Liver (tissue), 9 donors: Measurements from ENCODE around the gene STPG4. TPM values are rescaled to one million over a fixed set of nuclear protein-coding genes. Genes with fewer than 3 reads are reported as not detected.
"Not testable (repeated sequence)": the region's sequence is repeated elsewhere in the genome, so short reads cannot be mapped to it uniquely, and the experiment has no call there.

Experiments
- DNase-seq: peaks from one replicate; pipeline ENCODE4 v3.0.0-alpha.2; 2017; ENCODE audit warnings: low spot score
- H3K27ac ChIP-seq, 2 donors: one replicate each; pipeline ENCODE4 v1.7.0; 2013; ENCODE audit warnings: inconsistent platforms in 2 of 2, low read length in 2 of 2, control low read depth in 1 of 2, low read depth in 1 of 2, mild to moderate bottlenecking in 1 of 2
- H3K27me3 ChIP-seq, 4 donors: one replicate each; pipeline versions ENCODE4 v1.6.1 to v1.7.0; 2013; ENCODE audit warnings: low read length in 3 of 4, inconsistent platforms in 1 of 4, mild to moderate bottlenecking in 1 of 4, moderate library complexity in 1 of 4; ENCODE audit not compliant: control insufficient read depth in 4 of 4, insufficient read depth in 4 of 4
- H3K36me3 ChIP-seq, 4 donors: one replicate each; pipeline versions ENCODE4 v1.6.1 to v1.7.0; 2013; ENCODE audit warnings: low read length in 3 of 4, mild to moderate bottlenecking in 3 of 4, low read depth in 1 of 4, moderate library complexity in 1 of 4; ENCODE audit not compliant: control insufficient read depth in 4 of 4, insufficient read depth in 3 of 4
- H3K4me1 ChIP-seq, 4 donors: one replicate each; pipeline versions ENCODE4 v1.6.1 to v1.7.0; 2013; ENCODE audit warnings: low read length in 3 of 4, mild to moderate bottlenecking in 3 of 4, moderate library complexity in 1 of 4; ENCODE audit not compliant: control insufficient read depth in 4 of 4, insufficient read depth in 4 of 4
- H3K4me3 ChIP-seq, 3 donors: one replicate each; pipeline versions ENCODE4 v1.6.1 to v1.7.0; 2013; ENCODE audit warnings: low read length in 3 of 3, control low read depth in 1 of 3, low read depth in 1 of 3, mild to moderate bottlenecking in 1 of 3
- H3K9ac ChIP-seq, 2 donors: one replicate each; pipeline ENCODE4 v1.7.0; 2013; ENCODE audit warnings: low read length in 2 of 2, mild to moderate bottlenecking in 2 of 2, moderate library complexity in 2 of 2, control low read depth in 1 of 2, low read depth in 1 of 2
- H3K9me3 ChIP-seq, 4 donors: one replicate each; pipeline versions ENCODE4 v1.6.1 to v1.7.0; 2013; ENCODE audit warnings: low read length in 3 of 4; ENCODE audit not compliant: control insufficient read depth in 4 of 4
- ATF3 ChIP-seq: IDR thresholded peaks from 2 replicates; pipeline ENCODE4 v1.6.1; 2016; ENCODE audit warnings: antibody characterized with exemption
- CTCF ChIP-seq: fragments of 150-350 bp; IDR thresholded peaks from 2 replicates; pipeline ENCODE4 v1.5.1; 2017; ENCODE audit warnings: improper control_type of control experiment, low read depth, low read length; ENCODE audit not compliant: missing input control
- EGR1 ChIP-seq, 2 donors: IDR thresholded peaks; 2 replicates each; pipeline ENCODE4 v1.6.1; 2016 to 2018; ENCODE audit warnings: antibody characterized with exemption in 2 of 2, low read depth in 2 of 2
- FOXA1 ChIP-seq: IDR thresholded peaks from 2 replicates; pipeline ENCODE4 v1.6.1; 2016; ENCODE audit warnings: antibody characterized with exemption
- FOXA2 ChIP-seq: IDR thresholded peaks from 2 replicates; pipeline ENCODE4 v1.6.1; 2016; ENCODE audit warnings: antibody characterized with exemption
- GABPA ChIP-seq, 2 donors: IDR thresholded peaks in 1 of 2; conservative IDR thresholded peaks in 1 of 2; 2 replicates each; pipeline ENCODE4 v1.6.1; 2016; ENCODE audit warnings: antibody characterized with exemption in 2 of 2, mild to moderate bottlenecking in 1 of 2, moderate library complexity in 1 of 2
- HNF4A ChIP-seq, 2 donors: conservative IDR thresholded peaks; 2 replicates each; pipeline ENCODE4 v1.6.1; 2016; ENCODE audit warnings: antibody characterized with exemption in 2 of 2, mild to moderate bottlenecking in 2 of 2
- HNF4G ChIP-seq: IDR thresholded peaks from 2 replicates; pipeline ENCODE4 v1.6.1; 2016; ENCODE audit warnings: antibody characterized with exemption
- JUND ChIP-seq, 2 donors: IDR thresholded peaks; 2 replicates each; pipeline ENCODE4 v1.6.1; 2016; ENCODE audit warnings: antibody characterized with exemption in 2 of 2
- MAX ChIP-seq: IDR thresholded peaks from 2 replicates; pipeline ENCODE4 v1.6.1; 2016; ENCODE audit warnings: antibody characterized with exemption
- NR2F2 ChIP-seq: IDR thresholded peaks from 2 replicates; pipeline ENCODE4 v1.6.1; 2016; ENCODE audit warnings: antibody characterized with exemption
- RAD21 ChIP-seq, 2 donors: IDR thresholded peaks; 2 replicates each; pipeline ENCODE4 v1.6.1; 2016; ENCODE audit warnings: antibody characterized with exemption in 2 of 2, mild to moderate bottlenecking in 2 of 2
- REST ChIP-seq: IDR thresholded peaks from 2 replicates; pipeline ENCODE4 v1.6.1; 2016; ENCODE audit warnings: antibody characterized with exemption, mild to moderate bottlenecking
- RXRA ChIP-seq, 2 donors: IDR thresholded peaks; 2 replicates each; pipeline ENCODE4 v1.6.1; 2017 to 2018; ENCODE audit warnings: antibody characterized with exemption in 2 of 2, mild to moderate bottlenecking in 1 of 2
- SP1 ChIP-seq: IDR thresholded peaks from 2 replicates; pipeline ENCODE4 v1.6.1; 2018; ENCODE audit warnings: antibody characterized with exemption, mild to moderate bottlenecking
- TAF1 ChIP-seq: conservative IDR thresholded peaks from 2 replicates; pipeline ENCODE4 v1.6.1; 2016; ENCODE audit warnings: antibody characterized with exemption, mild to moderate bottlenecking
- YY1 ChIP-seq: IDR thresholded peaks from 2 replicates; pipeline ENCODE4 v1.6.1; 2016; ENCODE audit warnings: antibody characterized with exemption, mild to moderate bottlenecking
- ZBTB33 ChIP-seq: IDR thresholded peaks from 2 replicates; pipeline ENCODE4 v1.6.1; 2016; ENCODE audit warnings: antibody characterized with exemption
- WGBS: extraction: QIAGEN DNeasy Blood & Tissue Kit; methylation state at CpG from one replicate; pipeline ENCODE4 v1.1.7; 2013; 5-methylcytosine and 5-hydroxymethylcytosine counted together
- polyA plus RNA-seq, 2 donors: library from polyadenylated mRNA; stranded (reverse) in 1 of 2; unstranded in 1 of 2; fragments of 200-250 nt in 1 of 2; fragments of >200 nt in 1 of 2; fragmentation: Nextera tagmentation in 1 of 2; extraction: Ambion mirVana in 1 of 2; gene quantifications; one replicate each; pipeline versions ENCODE4 v1.2.1 to v1.2.3, GENCODE V29; 2013 to 2015
- total RNA-seq, 2 donors: library from RNA; depleted of rRNA; stranded (reverse); fragments of >200 nt; gene quantifications; one replicate each; pipeline ENCODE4 v1.2.3, GENCODE V29; 2014
- donor health status: healthy.
- donor health status: healthy.
- donor health status: healthy.
- donor health status: healthy.
- donor health status: healthy.

Gene STPG4
- total and polyA plus RNA-seq, 4 donors: 0.25 TPM; not detected in 3

GRCh38 chr2:47109007-47109375, 46.1 kb downstream of the STPG4 start:
- Histone ChIP-seq H3K27ac (no peak overlapping the region), H3K4me1 (peaks cover 4 to 18% (median 6%) of the 10 kb centered on the region in 4 donors), H3K36me3 (no peaks in the 10 kb centered on the region), H3K27me3 (no peaks in the 10 kb centered on the region), H3K9ac (no peak overlapping the region), H3K4me3 (no peak overlapping the region), H3K9me3 (no peaks in the 10 kb centered on the region)
- DNase-seq: no peak
- TF ChIP-seq GABPA (IDR thresholded peaks at IDR 0.05 in 1 of 2, conservative IDR thresholded peaks at IDR 0.05 in 1 of 2): no peak
- TF ChIP-seq TAF1: no peak
- no peak for TF ChIP-seq ZBTB33
- no peak for TF ChIP-seq NR2F2
- TF ChIP-seq MAX: no peak
- no peak for TF ChIP-seq HNF4A (conservative IDR thresholded peaks at IDR 0.05)
- TF ChIP-seq RXRA (IDR thresholded peaks at IDR 0.05): no peak
- no peak for TF ChIP-seq FOXA1
- no peak for TF ChIP-seq FOXA2
- TF ChIP-seq RAD21 (IDR thresholded peaks at IDR 0.05): no peak
- TF ChIP-seq REST: no peak
- TF ChIP-seq ATF3: no peak
- no peak for TF ChIP-seq CTCF
- TF ChIP-seq EGR1 (IDR thresholded peaks at IDR 0.05; ENCODE audit: low read depth in 2 of 2): no peak
- no peak for TF ChIP-seq YY1
- no peak for TF ChIP-seq SP1
- no peak for TF ChIP-seq JUND (IDR thresholded peaks at IDR 0.05)
- no peak for TF ChIP-seq HNF4G
- WGBS: 95% methylated on average over 4 of the region's 4 CpGs

GRCh38 chr2:47108267-47109006, 46.7 kb downstream of the STPG4 start:
- DNase-seq, H3K4me3 ChIP-seq, H3K9me3 ChIP-seq, H3K36me3 ChIP-seq, H3K27ac ChIP-seq, H3K27me3 ChIP-seq, H3K9ac ChIP-seq: not testable (repeated sequence)
- 96% methylated on average over 18 of the region's 19 CpGs for WGBS
- peaks cover 4 to 18% (median 6%) of the 10 kb centered on the region in 4 donors for H3K4me1 ChIP-seq

- 95% methylated on average over 21 of the region's 21 CpGs for WGBS
- peaks cover 4 to 18% (median 6%) of the 10 kb centered on the region in 4 donors for H3K4me1 ChIP-seq
- DNase-seq, H3K36me3 ChIP-seq, H3K9ac ChIP-seq, H3K27ac ChIP-seq, H3K4me3 ChIP-seq, H3K9me3 ChIP-seq, H3K27me3 ChIP-seq: not testable (repeated sequence)
These were observed 47.9 kb downstream of the STPG4 start for GRCh38 chr2:47107201-47107600.

- H3K36me3 ChIP-seq, H3K9me3 ChIP-seq, H3K9ac ChIP-seq, H3K27me3 ChIP-seq, H3K4me3 ChIP-seq, DNase-seq, H3K27ac ChIP-seq: not testable (repeated sequence)
- 84% methylated on average over 4 of the region's 4 CpGs for WGBS
- H3K4me1 ChIP-seq: peaks cover 4 to 17% (median 6%) of the 10 kb centered on the region in 4 donors
These were observed 48.9 kb downstream of the STPG4 start for GRCh38 chr2:47106231-47106630.
